ENCODE results near the gene COX7A2L.

GRCh38 chr2:42378415-42378814 lies 17.4 kb upstream of the COX7A2L start:
- no peak for TF ChIP-seq REST (IDR thresholded peaks at IDR 0.05; ENCODE audit: insufficient read depth in 1 of 2, low read depth in 2 of 2, low read length in 2 of 2)
- TF ChIP-seq POLR2AphosphoS5 (IDR thresholded peaks at IDR 0.05; ENCODE audit: low read depth, low read length), result no peak
- no peak for TF ChIP-seq SIN3A (IDR thresholded peaks at IDR 0.05; ENCODE audit: borderline replicate concordance, insufficient read depth, low read length)
